HG03039 (cell line): ENCODE data around the gene ZW10.
"Not testable (repeated sequence)": the region's sequence is repeated elsewhere in the genome, so short reads cannot be mapped to it uniquely, and the experiment has no call there.

Experiments used
- ATAC-seq: cut with Tn5 transposase; IDR thresholded peaks from one replicate; pipeline ENCODE4 v1.9.1; 2021; ENCODE audit warnings: mild to moderate bottlenecking, moderate library complexity; ENCODE audit not compliant: unreplicated experiment

The ZW10 gene

GRCh38 chr11:113764527-113765219, 8.8 kb downstream of the ZW10 start:
- ATAC-seq: no peak

DNA sequence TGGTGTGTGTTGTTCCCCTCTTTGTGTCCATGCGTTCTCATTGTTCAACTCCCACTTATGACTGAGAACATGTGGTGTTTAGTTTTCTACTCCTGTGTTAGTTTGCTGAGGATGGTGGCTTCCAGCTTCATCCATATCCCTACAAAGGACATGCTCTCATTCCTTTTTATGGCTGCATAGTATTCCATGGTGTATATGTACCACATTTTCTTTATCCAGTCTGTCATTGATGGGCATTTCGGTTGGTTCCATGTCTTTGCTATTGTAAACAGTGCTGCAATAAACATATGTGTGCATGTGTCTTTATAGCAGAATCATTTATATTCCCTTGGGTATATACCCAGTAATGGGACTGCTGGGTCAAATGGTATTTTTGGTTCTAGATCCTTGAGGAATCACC, 10.5 kb downstream of the ZW10 start:
- not testable (repeated sequence) for ATAC-seq

DNA sequence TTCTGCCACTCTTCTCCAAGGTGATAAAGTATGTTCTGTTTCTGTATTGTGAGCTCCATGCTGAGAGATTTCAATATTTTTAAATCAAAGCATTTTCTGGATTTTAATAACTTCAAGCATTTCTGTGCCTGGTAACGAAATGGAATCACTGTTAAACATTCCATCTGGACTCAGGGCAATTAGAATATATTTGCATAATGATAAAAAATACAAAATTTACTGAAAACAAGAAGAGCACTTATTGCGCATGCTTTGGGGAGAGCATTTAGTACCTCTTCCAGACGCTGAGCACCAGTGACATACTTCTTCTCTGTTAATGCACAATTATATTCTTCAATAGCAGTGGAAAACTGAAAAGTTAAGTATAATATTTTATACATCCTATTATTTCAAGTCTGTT, 13.3 kb downstream of the ZW10 start:
- no peak for ATAC-seq

DNA sequence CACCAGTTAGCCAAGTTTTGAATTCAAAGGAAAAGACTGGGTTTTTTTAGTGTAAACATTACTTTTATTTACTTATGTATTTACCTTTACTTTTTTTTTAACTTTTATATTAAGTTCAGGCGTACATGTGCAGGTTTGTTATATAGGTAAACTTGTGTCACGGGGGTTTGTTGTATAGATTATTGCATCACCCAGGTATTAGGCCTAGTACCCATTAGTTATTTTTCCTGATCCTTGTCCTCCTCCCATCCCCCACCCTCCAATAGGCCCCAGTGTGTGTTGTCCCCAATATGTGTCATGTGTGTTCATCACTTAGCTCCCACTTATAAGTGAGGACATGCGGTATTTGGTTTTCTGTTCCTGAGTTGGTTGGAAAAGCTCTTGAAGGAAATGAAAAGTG, 20.6 kb downstream of the ZW10 start:
- ATAC-seq: no peak

DNA sequence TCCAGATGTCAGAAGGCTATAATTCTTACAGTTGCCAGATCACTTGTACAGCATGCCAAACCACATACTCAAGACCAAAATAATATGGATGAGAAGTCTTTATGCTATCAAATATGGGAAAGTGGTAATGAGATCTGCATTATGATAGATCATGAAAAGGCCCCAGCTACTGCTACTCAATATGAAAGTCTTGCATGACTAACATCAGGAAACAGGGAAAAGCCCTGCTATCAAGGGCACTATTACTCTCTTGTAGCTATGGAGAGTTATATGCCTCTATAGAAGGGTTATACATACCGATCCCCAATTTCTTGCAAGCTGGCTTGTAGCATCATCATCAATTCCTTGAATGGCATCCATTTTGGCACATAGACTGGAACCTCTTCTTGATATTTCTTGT, 37.2 kb downstream of the ZW10 start:
- ATAC-seq: no peak

GRCh38 chr11:113732092-113732491, 41.4 kb downstream of the ZW10 start:
- no peak for ATAC-seq

GRCh38 chr11:113730887-113731726, 42.4 kb downstream of the ZW10 start:
- ATAC-seq: no peak

DNA sequence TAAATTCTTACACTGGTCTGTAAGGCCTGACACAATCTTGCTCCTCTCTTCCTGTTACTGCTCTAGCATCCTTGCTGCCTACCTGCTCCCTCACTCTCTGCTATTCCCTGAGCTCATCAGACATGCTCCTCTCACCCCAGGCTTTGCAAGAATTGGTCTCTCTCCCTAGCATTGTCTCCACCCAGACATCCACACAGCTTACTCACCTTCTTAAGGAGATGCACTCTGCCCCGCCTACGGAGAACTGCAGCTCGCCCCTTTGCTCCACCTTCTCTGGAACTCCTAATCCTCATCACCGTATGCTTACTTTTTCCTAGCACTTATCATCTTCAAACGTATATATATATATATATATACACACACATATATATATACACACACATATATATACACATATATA, 44.0 kb downstream of the ZW10 start:
- no peak for ATAC-seq

- ATAC-seq: no peak
These were observed 44.7 kb downstream of the ZW10 start for GRCh38 chr11:113728814-113729213.

DNA sequence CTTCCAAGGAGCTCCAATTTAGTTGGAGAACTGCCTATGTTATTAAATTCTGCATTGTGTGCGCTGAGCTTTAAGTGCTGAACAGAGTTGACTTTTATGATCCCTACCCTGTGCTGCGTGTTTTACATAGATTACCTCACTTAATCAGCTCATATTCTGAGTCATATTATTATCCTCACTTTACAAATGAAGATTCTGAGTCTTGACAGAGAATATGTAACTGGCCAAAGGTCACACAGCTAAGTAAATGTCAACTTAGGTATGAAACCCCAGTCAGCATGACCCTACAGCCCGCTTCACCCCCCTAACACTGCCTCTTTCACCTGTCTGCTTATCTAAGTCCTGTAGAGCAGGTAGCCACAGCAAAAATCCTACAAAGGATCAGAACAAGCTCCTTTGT, 47.6 kb downstream of the ZW10 start:
- ATAC-seq: no peak

GRCh38 chr11:113725407-113725806, 48.1 kb downstream of the ZW10 start:
- ATAC-seq: no peak

DNA sequence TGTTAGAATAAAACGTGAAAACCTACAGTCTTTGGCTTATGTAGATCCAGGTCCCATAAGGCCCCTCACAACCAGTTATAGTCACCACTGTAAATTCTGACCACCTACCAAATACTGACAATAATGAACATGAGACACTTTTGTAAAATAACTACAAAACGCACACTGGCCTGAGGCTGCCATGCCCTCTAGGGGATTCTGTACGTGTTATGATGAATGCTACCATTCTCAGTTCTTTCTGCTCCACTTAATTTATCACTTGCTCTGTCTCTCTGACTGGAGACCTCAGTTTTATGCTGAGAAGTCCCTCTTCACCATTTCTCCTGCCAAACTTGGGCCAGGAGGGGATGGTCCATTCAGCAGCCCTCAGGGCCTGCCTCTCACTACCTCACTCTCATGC, 48.7 kb downstream of the ZW10 start:
- no peak for ATAC-seq

- no peak for ATAC-seq
These were observed 49.7 kb downstream of the ZW10 start for GRCh38 chr11:113723787-113724186.

DNA sequence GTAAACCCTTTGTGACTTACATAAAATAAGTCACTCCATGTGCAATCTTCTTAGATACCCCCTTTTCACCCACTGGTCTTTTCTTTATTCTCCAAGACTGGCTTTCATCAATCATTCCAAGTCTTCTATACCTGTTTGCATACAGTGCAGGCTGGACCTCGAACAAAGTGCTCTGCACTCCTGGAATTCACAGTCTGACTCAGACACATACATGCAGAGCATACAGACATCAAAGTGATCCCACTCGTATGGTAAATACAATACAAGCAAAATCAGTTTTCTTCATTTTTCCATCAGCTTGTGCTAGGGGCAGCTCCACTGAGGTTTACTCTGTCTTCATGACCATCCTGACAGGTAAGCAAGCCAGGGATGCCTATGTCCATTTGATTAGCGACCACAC, 50.6 kb downstream of the ZW10 start:
- ATAC-seq: no peak

- no peak for ATAC-seq
These were observed 51.3 kb downstream of the ZW10 start for GRCh38 chr11:113722221-113722620.

DNA sequence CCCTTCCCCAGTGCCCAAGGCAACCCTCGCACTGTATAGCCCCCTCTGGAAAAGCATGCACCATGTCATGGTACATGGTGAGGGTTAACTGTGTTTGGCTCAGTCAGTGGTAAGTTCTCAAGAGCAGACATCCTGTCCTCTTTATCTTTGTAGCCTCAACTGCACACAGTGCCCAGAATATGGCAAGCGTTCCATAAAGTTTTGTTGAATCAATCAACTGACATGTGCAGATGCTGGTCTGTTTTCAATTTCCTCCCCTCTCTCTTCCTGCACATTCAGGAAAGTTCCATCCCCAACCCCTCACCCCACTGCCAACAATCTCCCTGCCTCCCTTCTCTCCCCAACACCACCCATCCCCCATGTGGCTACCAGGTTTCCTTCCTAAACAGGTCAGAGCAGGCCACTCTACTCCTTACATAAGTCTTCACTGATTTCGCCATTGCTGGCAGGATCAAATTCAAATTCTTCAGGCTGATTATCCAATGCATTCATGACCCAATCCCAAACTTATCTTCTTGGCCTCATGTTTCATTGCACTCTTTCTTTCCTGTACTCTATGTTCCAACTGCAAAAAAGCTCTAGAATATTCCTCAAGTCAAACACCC, 51.9 kb downstream of the ZW10 start:
- no peak for ATAC-seq

GRCh38 chr11:113720478-113720877, 53.0 kb downstream of the ZW10 start:
- not testable (repeated sequence) for ATAC-seq

DNA sequence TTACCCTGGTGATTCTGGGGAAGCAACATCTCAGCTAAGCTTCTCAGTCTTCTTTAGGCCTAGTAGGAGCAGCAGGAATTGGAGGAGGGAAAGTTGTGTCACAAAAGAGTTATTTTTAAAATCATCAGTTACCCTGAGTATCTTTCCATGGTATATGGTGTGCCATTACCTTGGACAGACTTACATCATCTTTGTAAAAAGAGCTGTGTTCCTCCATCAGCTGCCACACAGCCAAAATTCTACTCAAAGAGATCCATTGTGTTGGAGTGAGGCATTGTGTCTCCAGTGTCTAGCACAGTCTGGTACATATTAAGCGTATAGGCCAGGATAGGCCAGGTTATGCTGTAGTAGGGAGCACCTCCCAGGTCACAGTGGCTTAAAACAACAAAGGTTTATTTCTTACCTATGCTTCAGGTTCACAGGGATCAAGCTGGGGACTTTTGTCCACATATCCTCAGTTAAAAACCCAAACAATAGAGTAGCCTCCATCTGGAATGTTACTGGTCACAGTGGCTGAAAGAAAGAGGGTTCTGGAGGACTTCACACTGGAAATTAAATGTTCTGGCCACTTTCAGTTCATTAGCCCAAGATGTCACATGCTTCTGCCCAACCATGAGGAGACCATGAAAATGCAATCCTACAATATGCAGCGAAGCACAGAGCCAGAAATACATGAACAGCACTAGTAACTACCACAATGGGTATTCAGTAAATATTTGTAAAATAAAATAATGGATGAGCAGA, 57.4 kb downstream of the ZW10 start:
- no peak for ATAC-seq

DNA sequence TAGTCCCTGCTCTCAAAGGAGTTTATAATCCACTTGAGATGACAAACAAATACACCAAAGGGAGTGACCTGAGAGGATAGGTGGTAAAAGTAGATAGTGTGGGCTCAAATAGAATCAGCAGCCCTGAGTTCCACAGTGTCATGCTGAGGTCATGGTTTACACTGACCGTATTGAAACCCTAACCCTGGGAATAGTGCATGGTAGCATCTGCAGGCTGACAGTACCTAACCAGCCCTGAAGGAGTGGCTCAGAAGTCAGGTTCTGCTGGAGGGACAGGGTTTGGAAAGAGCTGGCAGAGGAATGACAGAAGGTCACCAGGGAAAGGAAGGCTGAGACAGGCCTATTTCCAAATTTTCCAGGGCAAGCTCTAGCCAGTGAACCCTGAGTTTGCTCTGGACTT, 58.2 kb downstream of the ZW10 start:
- no peak for ATAC-seq

GRCh38 chr11:113710989-113711388, 62.5 kb downstream of the ZW10 start:
- ATAC-seq: no peak
